HS-5 (cell line): Measurements from ENCODE around the gene CPLX1.

Experiments used
- DNase-seq: peaks from one replicate; pipeline ENCODE4 v3.0.0-alpha.2; 2012; ENCODE audit warnings: low read depth

CPLX1 gene

GRCh38 chr4:825971-826330, at the start of gene CPLX1:
Gene CPLX1 (minus strand): TSS chr4:826129. CDS start chr4:824522, 1,607 bp downstream.
- no peak for DNase-seq

DNA sequence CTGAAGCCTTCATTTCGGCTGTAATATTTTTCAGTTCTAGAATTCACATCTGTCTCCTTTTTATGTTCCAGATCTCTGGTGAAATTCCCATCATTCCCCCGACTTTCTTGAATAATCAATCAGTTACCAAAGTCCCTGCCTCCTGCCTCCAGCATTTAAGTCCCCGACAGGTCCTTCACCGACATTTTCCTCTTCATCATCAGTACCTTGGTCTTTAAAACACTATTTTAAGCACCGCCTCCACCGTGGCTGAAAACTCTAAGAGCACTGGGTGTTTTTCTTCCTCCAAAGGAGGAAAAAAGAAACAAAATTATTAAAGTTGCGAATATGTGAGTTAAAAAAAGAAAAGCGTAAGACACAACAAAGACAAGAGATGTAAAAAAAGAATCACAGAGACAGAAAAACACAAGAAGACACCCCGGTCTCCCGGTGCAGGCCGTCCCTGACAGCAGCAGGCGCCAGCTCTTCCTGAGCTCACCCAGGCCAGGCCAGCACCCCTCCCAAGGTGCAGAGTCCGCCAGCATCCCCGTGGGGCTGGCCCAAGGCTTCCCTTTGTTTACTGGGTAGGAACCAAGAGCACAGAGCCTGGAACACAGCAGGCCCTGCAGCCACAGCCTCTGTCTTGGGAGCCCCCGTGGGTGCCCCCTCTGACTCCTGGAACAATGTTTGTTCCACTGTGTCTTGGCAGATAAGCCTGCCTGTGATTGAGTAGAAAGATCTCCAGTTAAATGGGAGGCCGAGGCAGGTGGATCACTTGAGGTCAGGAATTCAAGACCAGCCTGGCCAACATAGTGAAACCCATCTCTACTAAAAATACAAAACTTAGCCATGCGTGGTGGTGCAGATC, 49.3 kb upstream of the CPLX1 start:
- DNase-seq, result no peak

DNA sequence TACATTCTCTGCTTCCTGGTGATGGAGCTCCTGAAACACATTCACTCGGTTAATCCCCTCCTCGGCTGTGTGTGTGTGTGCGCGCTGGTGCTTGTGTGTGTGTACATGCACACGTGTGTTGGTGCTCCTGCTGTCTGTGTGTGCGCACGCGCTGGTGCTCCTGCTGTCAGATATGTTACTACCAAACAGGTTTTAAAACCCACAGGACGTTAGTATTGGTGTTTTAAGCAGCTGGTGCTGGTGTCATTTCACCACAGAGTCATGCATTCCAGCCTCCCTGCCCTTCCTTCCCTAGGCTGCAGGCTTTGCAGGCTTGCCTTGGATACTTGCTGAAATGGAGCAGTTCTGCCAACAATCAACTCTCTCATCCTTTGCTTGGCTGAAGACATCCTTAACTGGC, 48.1 kb upstream of the CPLX1 start:
- no peak for DNase-seq

DNA sequence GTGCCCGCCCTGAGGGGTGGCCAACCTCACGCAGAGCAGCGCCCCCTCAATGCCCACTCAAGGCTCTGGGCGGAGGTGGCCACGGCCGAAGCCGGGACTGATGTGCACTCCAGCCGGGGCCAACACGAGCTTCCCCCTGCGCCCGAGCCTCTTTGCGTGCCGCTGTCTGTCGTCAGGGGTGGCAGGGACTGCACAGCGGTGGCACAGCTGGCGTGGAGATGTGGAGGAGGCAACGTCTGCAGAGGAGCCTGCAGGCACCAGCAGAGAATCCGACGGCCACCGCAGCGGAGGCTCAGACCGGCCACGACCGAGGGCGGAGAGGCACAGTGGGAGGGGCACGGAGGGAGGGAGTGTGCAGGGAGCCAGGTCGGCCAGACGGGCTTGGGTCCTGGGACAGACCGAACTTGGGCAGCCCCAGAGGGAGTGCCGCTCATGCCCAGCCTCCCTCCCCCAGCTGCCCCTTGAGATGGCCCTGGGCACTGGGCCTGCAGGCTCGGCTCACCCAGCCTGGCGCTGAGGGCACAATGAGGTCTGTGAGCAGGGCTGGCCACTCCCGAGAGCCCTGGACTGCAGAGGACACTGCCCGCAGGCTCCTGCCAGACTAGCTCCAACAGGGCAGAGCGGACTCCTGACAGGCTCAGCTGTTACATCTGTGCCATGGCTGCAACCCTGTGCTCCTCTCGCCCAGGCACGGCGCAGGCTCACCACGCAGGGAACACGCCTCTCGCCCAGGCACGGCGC, 46.5 kb upstream of the CPLX1 start:
- no peak for DNase-seq

- no peak for DNase-seq
Observed at GRCh38 chr4:871484-871883, 45.6 kb upstream of the CPLX1 start.

DNA sequence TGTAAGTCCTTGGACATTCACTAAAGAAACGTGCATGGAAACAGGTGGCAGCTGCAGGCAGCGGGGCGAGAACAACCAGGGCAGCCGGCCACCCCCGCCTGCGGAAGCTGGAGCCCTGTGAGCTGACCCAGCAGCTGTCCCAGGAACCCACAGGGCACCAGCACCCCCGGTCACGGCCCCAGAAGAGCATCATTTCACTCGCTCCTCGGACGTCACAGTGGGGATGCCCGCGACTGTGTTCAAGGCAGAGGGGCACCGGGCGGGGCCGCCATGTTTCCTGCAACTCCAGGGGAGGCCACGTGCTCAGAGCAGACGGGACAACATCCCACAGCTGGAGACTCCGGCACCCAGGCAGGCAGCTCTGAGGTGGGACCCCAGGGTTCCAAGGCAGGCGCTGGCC, 45.0 kb upstream of the CPLX1 start:
- no peak for DNase-seq

GRCh38 chr4:869776-870175, 43.8 kb upstream of the CPLX1 start:
- DNase-seq, result no peak

DNA sequence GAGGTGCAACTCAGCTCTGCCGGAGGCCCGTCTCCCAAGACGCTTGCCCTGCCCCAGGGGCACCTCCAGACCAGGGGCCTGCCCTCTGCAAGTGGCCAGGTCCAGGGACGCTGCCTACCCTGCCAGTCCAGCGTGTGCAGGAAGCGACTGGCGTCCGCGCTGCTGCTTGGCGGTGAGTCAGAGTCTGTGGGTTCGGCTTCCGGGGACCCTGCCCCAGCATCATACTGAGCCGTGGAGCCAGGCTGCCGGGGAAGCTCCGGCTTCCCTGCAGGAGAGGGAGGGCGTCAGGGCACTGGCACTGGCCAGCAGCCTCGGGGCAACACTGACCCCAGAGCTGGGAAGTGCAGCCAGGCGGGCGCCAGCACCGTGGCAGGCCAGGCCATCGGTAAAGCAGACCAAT, 42.5 kb upstream of the CPLX1 start:
- DNase-seq, result no peak

DNA sequence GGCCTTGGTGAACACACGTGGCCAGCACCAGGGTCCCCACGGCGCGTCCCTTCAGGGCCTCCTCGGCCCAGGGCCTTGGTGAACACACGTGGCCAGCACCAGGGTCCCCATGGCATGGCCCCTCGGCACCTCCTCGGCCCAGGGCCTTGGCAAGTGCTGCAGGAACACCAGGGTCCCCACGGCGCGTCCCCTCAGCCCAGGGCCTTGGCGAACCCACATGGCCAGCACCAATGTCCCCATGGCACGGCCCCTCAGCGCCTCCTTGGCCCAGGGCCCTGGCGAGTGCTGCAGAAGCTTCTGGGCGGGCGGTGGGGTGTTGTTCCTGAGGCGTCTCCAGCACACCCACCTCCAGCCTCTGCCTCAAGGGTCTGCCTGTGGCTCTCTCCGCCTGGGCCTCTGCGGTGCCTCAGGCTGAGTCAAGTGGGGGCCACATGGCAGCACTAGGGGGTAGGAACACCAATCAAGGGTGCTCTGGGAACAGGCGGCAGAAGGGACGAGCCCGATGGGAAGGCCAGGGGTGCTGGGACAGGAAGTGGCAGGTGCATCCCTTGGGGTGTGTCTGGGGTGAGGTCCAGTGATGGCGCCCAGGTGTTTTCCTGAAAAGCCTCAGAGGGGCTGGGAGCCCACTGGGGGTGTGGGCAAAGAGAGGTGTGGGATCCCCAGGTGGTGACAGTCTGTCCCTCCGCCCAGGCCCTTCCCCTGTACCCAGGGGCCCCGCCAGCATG, 41.8 kb upstream of the CPLX1 start:
- DNase-seq, result no peak

DNA sequence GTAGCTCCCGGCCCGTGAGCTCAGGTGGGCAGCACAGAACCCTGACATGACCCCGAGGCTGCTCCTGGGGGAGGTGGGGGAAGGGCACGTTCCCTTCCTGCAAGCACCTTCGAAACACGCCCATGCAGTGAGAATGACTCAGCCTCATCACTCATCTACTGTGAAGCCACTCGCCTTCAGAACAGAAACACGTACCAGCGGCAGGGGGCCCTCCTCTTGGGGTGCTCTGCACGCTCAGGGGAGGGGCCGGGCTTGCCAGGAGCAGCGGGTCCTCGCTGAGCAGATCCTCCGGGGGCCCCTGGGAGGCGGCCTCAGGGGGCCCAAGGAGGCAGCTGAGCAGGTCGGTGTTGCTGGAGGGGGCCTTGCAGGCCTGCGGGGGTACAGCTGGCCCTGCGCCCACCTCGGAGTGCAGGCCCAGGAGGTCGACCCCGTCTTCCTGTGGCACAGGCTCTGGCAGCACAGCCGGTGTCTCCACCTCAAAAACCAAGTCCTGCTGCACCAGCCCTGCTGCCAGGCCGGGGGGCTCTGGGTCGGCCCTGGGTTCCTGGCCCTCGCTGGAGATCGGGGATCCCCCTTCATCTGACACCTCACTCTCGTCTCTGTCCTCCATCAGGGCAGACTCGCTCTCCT, 40.9 kb upstream of the CPLX1 start:
- DNase-seq, result no peak

GRCh38 chr4:866068-866760, 40.3 kb upstream of the CPLX1 start:
- no peak for DNase-seq

GRCh38 chr4:865572-865971, 39.6 kb upstream of the CPLX1 start:
- no peak for DNase-seq

DNA sequence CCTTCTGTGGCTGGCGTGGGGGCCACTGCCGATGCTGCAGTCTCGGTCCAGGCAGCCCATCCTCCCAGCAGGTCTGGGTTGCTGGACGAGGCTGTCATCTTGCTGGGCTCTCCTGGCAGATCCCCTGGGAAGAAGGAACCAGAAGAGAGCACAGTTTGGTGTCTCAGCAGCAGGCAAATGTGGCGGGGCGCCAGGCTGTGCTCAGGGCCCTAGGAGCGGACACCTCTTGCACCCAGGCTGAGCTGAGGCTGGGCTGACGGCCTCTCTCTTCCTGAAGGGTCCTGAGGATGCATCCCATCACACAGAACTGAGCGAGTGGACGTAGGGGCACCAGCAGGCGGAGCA, 39.2 kb upstream of the CPLX1 start:
- DNase-seq, result no peak

- no peak for DNase-seq
Observed at GRCh38 chr4:864456-865120, 38.7 kb upstream of the CPLX1 start.

DNA sequence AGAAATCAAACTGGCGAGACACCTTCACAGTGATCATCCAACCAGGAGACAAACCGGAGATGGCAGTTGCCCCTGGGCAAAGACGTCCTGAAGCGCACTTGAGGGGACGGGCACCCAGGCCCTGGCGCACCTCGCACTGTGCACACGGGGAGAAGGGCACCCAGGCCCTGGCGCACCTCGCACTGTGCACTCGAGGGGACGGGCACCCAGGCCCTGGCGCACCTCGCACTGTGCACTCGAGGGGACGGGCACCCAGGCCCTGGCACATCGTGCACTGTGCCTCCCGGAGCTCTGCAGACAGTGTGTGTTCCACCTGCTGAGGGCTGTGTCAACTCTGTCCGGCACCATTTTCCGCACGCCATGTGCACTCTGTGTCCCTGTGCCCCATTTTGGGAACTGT, 34.6 kb upstream of the CPLX1 start:
- DNase-seq, result no peak

- DNase-seq, result no peak
Observed at GRCh38 chr4:859496-859895, 33.6 kb upstream of the CPLX1 start.

DNA sequence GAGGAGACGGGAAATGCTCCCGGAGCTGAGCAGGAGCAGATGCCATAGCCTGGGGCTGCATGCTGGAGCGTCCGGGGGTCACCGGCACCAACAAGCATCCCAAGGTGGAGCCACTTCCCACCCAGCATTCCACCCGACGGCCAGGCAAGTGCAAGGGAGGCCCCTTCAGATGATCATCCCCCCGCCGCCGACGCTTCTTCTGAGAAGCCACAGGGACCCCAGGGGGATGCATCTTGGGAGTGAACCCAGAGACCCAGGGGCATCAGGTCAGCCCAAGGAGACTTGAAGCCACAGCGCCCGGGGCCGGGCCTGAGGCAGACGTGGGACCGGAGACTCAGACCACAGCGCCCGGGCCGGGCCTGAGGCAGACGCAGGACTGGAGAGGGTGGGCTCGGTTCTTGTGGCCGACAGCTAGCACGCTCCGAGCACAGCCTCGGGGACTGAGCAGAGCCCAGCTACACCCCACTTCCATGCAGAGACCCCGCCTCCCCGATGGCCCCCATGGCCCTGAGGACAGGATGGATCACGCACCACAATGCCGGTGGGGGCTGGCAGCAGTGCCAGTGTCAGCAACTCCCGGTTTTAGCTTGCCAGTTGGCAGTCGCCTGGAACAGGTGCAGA, 33.0 kb upstream of the CPLX1 start:
- DNase-seq, result no peak

GRCh38 chr4:858041-858481, 32.1 kb upstream of the CPLX1 start:
- DNase-seq, result no peak

- DNase-seq, result no peak
Observed at GRCh38 chr4:857461-857860, 31.5 kb upstream of the CPLX1 start.

DNA sequence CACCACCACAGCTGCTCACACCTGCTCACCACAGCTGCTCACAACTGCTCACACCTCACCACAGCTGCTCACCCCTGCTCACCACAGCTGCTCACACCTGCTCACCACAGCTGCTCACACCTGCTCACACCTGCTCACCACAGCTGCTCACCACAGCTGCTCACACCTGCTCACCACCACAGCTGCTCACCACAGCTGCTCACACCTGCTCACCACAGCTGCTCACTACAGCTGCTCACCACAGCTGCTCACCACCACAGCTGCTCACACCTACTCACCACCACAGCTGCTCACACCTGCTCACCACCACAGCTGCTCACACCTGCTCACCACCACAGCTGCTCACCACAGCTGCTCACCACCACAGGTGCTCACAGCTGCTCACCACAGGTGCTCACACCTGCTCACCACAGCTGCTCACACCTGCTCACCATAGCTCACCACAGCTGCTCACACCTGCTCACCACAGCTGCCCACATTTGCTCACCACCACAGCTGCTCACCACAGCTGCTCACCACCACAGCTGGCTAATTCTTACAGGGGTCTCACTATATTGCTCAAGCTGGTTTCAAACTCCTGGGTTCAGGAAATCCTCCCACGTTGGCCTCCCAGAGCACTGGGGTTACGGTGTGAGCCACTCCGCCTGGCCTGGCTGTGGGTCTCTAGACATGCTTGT, 30.4 kb upstream of the CPLX1 start:
- no peak for DNase-seq
